Transverse colon (tissue), 4 donors: ENCODE results near the gene DHDH. TPM values are rescaled to one million over a fixed set of nuclear protein-coding genes. Genes with fewer than 3 reads are reported as not detected.

Source experiments
- DNase-seq: peaks from one replicate; pipeline ENCODE4 v3.0.0-alpha.2; 2019
- H3K27ac ChIP-seq, 4 donors: fragments of 200-600 bp; sonication (generic); 2 replicates each; pipeline ENCODE4 v1.5.1; 2016 to 2018; ENCODE audit warnings: inconsistent platforms in 4 of 4
- H3K27me3 ChIP-seq: fragments of 200-600 bp; sonication (generic); 2 replicates; pipeline ENCODE4 v1.5.1; 2017; ENCODE audit warnings: inconsistent platforms
- H3K36me3 ChIP-seq, 4 donors: fragments of 200-600 bp; sonication (generic); 2 replicates each; pipeline ENCODE4 v1.5.1; 2017 to 2019; ENCODE audit warnings: inconsistent platforms in 4 of 4
- H3K4me1 ChIP-seq, 4 donors: fragments of 200-600 bp; sonication (generic); 2 replicates each; pipeline ENCODE4 v1.5.1; 2017 to 2020; ENCODE audit warnings: inconsistent platforms in 4 of 4
- H3K4me3 ChIP-seq, 4 donors: fragments of 200-600 bp; sonication (generic); 1 replicate in 1 of 4; 2 replicates in 3 of 4; pipeline versions ENCODE4 v1.5.1 to v1.6.1; 2017 to 2019; ENCODE audit warnings: inconsistent platforms in 4 of 4
- H3K9me3 ChIP-seq, 2 donors: fragments of 200-600 bp; sonication (generic); 2 replicates each; pipeline ENCODE4 v1.5.1; 2017 to 2019; ENCODE audit warnings: inconsistent platforms in 2 of 2
- CTCF ChIP-seq, 5 experiments: fragments of 200-600 bp in 3 of 5; fragments of 450-650 bp in 2 of 5; sonication (generic) in 3 of 5; IDR thresholded peaks; 1 replicate in 2 of 5; 2 replicates in 3 of 5; pipeline ENCODE4 v1.5.1; 2016 to 2017; ENCODE audit warnings: antibody characterized with exemption in 5 of 5, inconsistent platforms in 3 of 5, mild to moderate bottlenecking in 2 of 5, moderate library complexity in 1 of 5
- EP300 ChIP-seq: sonication (generic); formaldehyde crosslinking; IDR thresholded peaks from one replicate; pipeline ENCODE4 v1.6.1; 2017; ENCODE audit warnings: antibody characterized with exemption, low read depth
- POLR2A ChIP-seq: fragments of 450-650 bp; IDR thresholded peaks from one replicate; pipeline ENCODE4 v1.6.1; 2016; ENCODE audit warnings: antibody characterized with exemption, mild to moderate bottlenecking, moderate library complexity
- POLR2AphosphoS5 ChIP-seq, 3 donors: sonication (generic); formaldehyde crosslinking; IDR thresholded peaks; one replicate each; pipeline ENCODE4 v1.6.1; 2016; ENCODE audit warnings: antibody characterized with exemption in 3 of 3
- WGBS, 2 donors: methylation state at CpG; one replicate each; pipeline ENCODE4 v1.1.5; 2018; ENCODE audit warnings: low coverage in 1 of 2; 5-methylcytosine and 5-hydroxymethylcytosine counted together
- in situ Hi-C, 4 donors: fragments of 200-750 bp; cut with MboI; loops; one replicate each; pipeline versions ENCODE4 v1.15.0 to v1.15.1; 2017; ENCODE audit warnings: low sequenced_read_pairs in 3 of 4, low pct_ligation_motif_present in 1 of 4, low pct_unique_long_range_greater_than_20kb in 1 of 4
- intact Hi-C: fragments of 100-400 bp; cut with DNase I; formaldehyde crosslinking; loops from one replicate; pipeline ENCODE4 v1.15.1; 2023; ENCODE audit warnings: low total_unique reads
- total RNA-seq, 4 donors: library from RNA; depleted of rRNA; stranded (reverse); fragments of >200 nt; gene quantifications; one replicate each; pipeline ENCODE4 v1.1.0, GENCODE V29; 2016

Gene DHDH
- total RNA-seq, 4 donors from 2014 or later, result 3.4 to 4.9 TPM; not detected in 2

GRCh38 chr19:48989701-48990291 lies 56.3 kb downstream of the DHDH start:
- Histone ChIP-seq H3K27me3 (no peaks in the 10 kb centered on the region), H3K9me3 (no peaks in the 10 kb centered on the region), H3K27ac (no peak overlapping the region), H3K4me3 (no peak overlapping the region), H3K4me1 (peaks cover 16 to 30% (median 26%) of the 10 kb centered on the region in 4 donors), H3K36me3 (peaks cover 0 to 18% (median 3%) of the 10 kb centered on the region in 4 donors)
- 85% methylated on average over 5 to 15 of the region's 17 CpGs for WGBS, 2 donors
- TF ChIP-seq CTCF (IDR thresholded peaks at IDR 0.05), result no peak
- TF ChIP-seq POLR2AphosphoS5 (IDR thresholded peaks at IDR 0.05), result no peak
- TF ChIP-seq POLR2A, result no peak
- no peak for TF ChIP-seq EP300
- DNase-seq, result no peak
- intact Hi-C loops, result no loop called here
- in situ Hi-C loops, result no loop called here

GRCh38 chr19:48990400-48990799 lies 56.9 kb downstream of the DHDH start:
- H3K27ac ChIP-seq, result no peak overlapping the region
- DNase-seq, result no peak
- in situ Hi-C loops, result no loop called here
- peaks cover 16 to 36% (median 29%) of the 10 kb centered on the region in 4 donors for H3K4me1 ChIP-seq
- no peaks in the 10 kb centered on the region for H3K27me3 ChIP-seq
- peaks cover 0 to 12% (median under 1%) of the 10 kb centered on the region in 4 donors for H3K36me3 ChIP-seq
- TF ChIP-seq EP300, result no peak
- H3K9me3 ChIP-seq, result no peaks in the 10 kb centered on the region
- intact Hi-C loops, result no loop called here
- WGBS, 2 donors, result 78 to 81% methylated on average over 4 of the region's 4 CpGs
- H3K4me3 ChIP-seq, result no peak overlapping the region

GRCh38 chr19:48991011-48991609 lies 57.6 kb downstream of the DHDH start:
- Histone ChIP-seq H3K27me3 (no peaks in the 10 kb centered on the region), H3K9me3 (no peaks in the 10 kb centered on the region), H3K4me3 (peak overlapping the region in 1 of 4 donors; percentile 87), H3K27ac (peak overlapping the region in 2 of 4 donors; percentile 89 to 93), H3K36me3 (peaks cover 0 to 10% (median 0%) of the 10 kb centered on the region in 4 donors), H3K4me1 (peaks cover 16 to 36% (median 29%) of the 10 kb centered on the region in 4 donors)
- intact Hi-C loops, result no loop called here
- no peak for DNase-seq
- in situ Hi-C loops, result no loop called here
- 93 to 100% methylated on average over 2 to 21 of the region's 22 CpGs for WGBS, 2 donors
- TF ChIP-seq EP300 (no peak), POLR2A (no peak), CTCF (IDR thresholded peaks at IDR 0.05) (no peak), POLR2AphosphoS5 (IDR thresholded peaks at IDR 0.05) (no peak)

- H3K9me3 ChIP-seq, result no peaks in the 10 kb centered on the region
- in situ Hi-C loops (no loop called here), intact Hi-C loops (loop anchor here (2.0 kb wide), 1 partner anchor 201 kb away; no protein-coding TSS in a partner anchor)
- H3K4me1 ChIP-seq, result peaks cover 16 to 36% (median 29%) of the 10 kb centered on the region in 4 donors
- H3K36me3 ChIP-seq, result peaks cover 0 to 10% (median 0%) of the 10 kb centered on the region in 4 donors
- TF ChIP-seq CTCF (IDR thresholded peaks at IDR 0.05) (no peak), POLR2AphosphoS5 (IDR thresholded peaks at IDR 0.05) (peak; percentile 46 to 81 (median 77)), EP300 (no peak), POLR2A (peak; percentile 52)
- 27% methylated on average over 8 of the region's 8 CpGs; no CpG with 5 or more reads in 1 of the 2 donors for WGBS, 2 donors
- DNase-seq, result peak; percentile 70
- no peaks in the 10 kb centered on the region for H3K27me3 ChIP-seq
- peak overlapping the region; percentile 42 to 87 (median 52) for H3K4me3 ChIP-seq
- peak overlapping the region; percentile 89 to 96 (median 94) for H3K27ac ChIP-seq
Measured at GRCh38 chr19:48991873-48992580, 58.5 kb downstream of the DHDH start.
